ENCODE data around the gene RTL1.
A peak's percentile ranks its signal among the peaks of the same experiment; 100 is the strongest.

RTL1 gene

GRCh38 chr14:100845341-100845740, 58.2 kb downstream of the RTL1 start:
- DNase-seq, result no peak

GRCh38 chr14:100844846-100845245, 58.7 kb downstream of the RTL1 start:
- DNase-seq, result no peak

GRCh38 chr14:100844421-100844820, 59.1 kb downstream of the RTL1 start:
- DNase-seq, result no peak

- DNase-seq, result no peak
Observed at GRCh38 chr14:100844082-100844408, 59.5 kb downstream of the RTL1 start.

DNA sequence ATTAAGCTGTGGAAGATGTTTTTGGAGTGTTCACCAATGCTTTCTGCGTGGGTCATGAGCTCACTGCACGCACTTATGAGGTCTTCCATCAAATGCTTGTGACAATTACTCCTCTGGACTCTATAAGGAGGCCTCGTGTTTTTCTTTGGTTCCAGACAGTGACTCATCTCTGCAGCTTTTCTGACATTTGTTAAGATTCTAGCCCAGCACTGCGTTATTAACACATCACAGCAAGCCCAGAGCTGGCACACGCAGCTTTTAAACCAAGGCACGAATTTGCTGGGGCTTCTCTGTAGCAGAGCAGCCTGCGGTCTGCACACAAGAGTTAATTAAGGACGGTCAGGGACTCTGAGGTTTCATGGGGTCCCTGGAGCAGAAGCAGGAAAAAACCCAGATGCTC, 60.7 kb downstream of the RTL1 start:
- no peak for DNase-seq

- peak; percentile 20 for DNase-seq
Observed at GRCh38 chr14:100841761-100842403, 61.6 kb downstream of the RTL1 start.

- no peak for DNase-seq
Observed at GRCh38 chr14:100841066-100841760, 62.3 kb downstream of the RTL1 start.

DNA sequence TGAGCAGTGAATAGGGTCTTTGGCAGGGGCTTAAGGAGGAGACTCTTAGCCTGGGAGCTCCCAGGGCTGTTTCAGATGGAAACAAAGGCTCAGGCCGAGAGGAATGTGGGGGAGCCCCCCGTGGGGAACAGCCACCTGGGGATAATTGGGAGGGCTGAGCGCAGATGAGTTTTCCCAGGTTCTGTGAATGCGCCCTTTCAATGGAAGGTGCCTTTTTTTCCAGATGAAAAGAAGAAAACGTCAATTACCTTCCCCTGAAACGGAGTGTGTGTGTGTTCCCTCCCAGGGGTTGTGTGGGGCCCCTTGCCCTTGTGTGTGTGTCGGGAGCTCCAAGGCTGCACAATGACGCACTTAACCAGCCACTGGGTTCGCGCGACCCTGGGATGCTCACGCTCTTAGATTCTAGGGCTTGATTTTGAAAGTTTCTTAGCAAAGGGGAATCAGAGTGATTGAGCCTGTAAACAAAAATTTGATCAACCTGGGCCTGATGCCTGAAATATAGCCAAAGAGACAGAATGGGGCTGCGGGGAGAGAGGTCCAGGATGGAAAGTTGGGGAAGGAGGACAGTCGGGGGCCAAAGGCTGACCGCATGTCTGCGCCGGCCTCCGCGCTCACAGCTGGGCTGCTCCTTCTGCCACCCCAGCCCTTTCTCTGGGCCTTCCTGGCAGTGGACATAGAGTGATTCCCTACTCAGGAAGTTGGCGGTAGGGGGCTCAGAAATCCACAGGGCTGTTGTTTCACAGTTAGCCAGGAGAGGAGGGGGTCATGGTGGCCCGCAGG, 63.0 kb downstream of the RTL1 start:
- no peak for DNase-seq

DNA sequence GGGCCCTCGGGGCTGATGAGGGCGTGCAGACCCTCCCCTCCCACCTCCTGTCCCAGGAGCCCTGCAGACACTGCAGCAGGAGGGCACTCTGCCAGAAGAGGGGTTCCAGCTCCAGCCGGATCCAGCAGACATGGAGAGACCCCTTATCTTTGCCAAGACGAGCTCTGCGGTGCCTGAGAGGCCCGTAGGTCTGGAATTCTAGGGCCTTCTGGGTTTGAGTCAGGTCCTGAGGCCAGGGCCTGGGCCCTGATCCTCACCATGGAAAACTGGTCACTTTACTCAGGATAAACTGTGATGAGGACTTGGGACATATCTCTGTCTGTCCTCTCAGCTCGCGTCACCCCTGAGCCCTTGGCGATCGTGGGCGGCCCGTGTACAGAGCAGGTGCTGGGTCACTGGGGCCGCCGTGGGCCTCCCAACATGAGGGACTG, 63.8 kb downstream of the RTL1 start:
- no peak for DNase-seq

DNA sequence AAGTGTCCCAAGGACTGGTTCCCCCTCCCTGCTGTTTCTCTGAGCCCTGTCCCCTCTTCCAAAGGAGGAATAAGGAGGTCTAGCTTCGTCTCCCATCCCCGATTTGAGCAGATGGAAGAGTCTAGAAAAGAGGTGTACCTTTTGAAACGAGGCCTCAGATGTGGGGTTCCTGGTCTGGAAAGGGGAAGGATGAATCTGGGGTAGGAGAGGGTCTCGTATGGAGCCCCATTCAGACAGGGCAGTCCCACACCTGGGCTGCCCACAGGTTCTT, 64.3 kb downstream of the RTL1 start:
- DNase-seq, result no peak

DNA sequence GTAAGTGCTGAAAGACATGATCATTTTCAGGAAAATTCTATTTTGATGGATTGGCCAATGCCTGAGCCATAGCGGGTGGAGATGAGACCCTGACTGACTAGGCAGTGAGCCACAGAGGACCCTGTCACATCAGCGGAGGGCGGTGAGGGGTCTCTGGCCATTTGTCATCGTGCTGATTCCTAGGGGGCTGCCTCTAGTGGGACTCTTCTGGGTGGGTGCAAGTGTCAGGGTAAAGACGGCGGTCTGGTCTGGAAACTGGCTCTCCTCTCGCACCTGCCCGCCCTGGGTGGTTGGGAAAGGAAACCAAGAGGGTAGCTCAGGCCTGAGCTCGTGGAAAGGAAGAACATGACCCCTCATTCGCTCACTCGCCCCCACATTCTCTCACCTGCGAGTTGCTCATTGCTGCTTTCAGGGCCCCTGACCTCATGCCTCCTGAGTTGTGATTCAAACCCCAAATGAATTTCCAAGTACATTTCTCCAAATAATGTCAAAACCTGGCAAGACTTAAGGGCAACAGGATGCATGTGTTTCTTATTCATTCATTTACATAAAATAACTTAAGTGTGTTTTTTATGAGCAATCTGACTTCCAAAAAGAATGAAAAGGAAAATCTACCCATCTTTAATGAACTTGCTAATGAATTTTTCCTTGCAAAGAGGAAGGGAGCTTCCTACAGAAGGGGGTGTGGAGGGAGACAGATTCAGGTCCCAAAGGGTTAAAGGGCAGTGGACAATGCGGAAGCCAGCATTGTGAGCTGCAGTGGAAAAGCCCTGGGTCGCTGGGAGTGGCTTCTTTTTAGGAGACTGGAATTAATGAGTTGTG, 64.8 kb downstream of the RTL1 start:
- no peak for DNase-seq

GRCh38 chr14:100837805-100838350, 65.6 kb downstream of the RTL1 start:
- DNase-seq, result no peak

- DNase-seq, result no peak
Observed at GRCh38 chr14:100836941-100837804, 66.3 kb downstream of the RTL1 start.

- no peak for DNase-seq
Observed at GRCh38 chr14:100836311-100836805, 67.2 kb downstream of the RTL1 start.

DNA sequence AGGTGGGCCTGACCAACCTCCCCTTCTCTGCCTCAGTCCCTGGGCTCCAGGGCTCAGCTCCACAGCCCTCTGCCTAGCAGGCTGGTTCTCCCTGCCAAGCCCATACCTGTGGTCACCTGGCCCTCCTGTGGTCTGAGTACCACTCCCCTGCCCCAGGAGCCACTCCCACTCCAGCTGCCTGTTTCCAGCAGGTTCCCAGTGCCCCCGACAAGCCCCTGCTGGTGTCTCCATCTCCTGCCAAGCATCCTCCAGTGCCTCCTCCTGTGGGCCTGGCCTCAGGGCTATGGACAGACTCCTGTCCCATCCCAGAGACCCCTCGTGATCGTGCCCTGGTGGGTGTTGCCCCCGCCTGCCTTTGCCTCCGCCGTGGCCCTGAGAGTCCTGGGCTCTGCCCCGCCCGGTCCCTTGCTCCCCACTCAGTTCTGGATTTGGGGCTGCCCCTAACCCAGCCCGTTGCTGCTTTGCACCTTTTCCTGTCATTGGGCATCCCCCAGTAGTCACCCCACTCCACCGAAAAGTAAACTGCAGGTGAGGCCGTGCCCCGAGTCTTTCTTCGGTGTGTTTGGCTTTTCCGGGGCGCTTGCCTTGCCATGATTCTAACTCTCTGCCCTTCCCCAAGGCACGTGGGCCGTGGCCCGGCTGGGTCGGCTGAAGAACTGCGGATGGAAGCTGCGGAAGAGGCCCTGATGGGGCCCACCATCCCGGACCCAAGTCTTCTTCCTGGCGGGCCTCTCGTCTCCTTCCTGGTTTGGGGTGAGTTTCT, 67.8 kb downstream of the RTL1 start:
- no peak for DNase-seq

- no peak for DNase-seq
Observed at GRCh38 chr14:100834794-100835547, 68.6 kb downstream of the RTL1 start.

GRCh38 chr14:100834082-100834793, 69.3 kb downstream of the RTL1 start:
- no peak for DNase-seq

GRCh38 chr14:100832311-100832960, 71.1 kb downstream of the RTL1 start:
- no peak for DNase-seq

GRCh38 chr14:100830681-100831080, 72.8 kb downstream of the RTL1 start:
- DNase-seq, result no peak

Measured in NCI-H774 (cell line).